HG02885 (cell line): ENCODE results near the gene UBR3.
"Not testable (repeated sequence)": the region's sequence is repeated elsewhere in the genome, so short reads cannot be mapped to it uniquely, and the experiment has no call there.

Source experiments
- ATAC-seq: cut with Tn5 transposase; IDR thresholded peaks from one replicate; pipeline ENCODE4 v1.9.1; 2021; ENCODE audit warnings: mild to moderate bottlenecking; ENCODE audit not compliant: unreplicated experiment, poor library complexity

UBR3 gene

GRCh38 chr2:169865492-169865891 is 38.2 kb downstream of the UBR3 start:
- ATAC-seq: no peak

- not testable (repeated sequence) for ATAC-seq
Measured at GRCh38 chr2:169866230-169866629, 39.0 kb downstream of the UBR3 start.

DNA sequence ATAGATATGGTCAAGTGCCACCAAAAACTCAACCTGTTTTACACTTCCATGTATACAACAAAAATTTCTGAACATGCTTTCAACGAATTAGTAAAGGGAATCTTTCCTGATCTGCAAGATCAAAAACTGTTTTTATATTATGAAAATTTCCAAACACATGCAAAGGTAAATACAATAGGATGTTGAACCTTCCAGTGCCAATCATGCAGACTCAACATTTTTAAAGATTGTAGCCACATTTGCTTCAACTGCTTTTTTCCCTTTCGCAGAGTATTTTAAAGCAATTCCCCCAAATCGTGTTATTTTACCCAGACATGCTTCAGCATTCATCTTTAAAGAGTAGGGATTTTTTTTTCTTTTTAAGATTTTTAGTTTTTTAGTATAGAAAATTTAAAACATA is 40.3 kb downstream of the UBR3 start:
- no peak for ATAC-seq

GRCh38 chr2:169868951-169869350 is 41.7 kb downstream of the UBR3 start:
- ATAC-seq: no peak

DNA sequence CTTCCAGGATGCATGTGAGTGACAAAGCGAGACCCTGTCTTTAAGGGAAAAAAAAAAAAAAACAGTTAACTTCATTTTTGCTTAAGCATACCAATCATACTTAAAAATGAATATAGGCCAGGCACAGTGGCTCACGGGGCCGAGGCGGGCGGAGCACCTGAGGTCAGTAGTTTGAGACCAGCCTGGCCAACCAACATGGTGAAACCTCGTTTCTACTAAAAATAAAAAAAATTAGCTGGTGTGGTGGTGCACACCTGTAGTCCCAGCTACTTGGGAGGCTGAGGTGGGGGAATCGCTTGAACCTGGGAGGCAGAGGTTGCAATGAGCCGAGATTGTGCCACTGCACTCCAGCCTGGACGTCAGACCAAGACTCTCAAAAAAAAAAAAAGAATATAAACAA is 44.1 kb downstream of the UBR3 start:
- ATAC-seq: not testable (repeated sequence)

DNA sequence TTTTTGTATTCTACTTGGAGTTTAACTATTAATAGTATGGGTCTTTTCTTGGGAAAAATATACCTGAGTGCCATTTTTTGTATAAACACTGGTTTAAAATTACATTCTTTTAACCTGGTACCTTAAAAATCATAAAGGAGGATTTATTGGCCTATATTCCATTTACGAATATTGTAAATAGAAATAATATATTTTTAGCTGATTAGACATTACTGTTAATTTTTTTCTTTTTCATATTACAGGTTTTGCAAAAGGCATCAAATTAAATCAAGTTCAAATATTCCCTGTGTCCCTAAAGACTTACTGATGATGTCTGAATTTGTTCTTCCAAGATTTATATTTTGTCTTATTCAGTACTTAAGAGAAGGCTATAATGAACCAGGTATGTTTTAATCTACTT is 44.7 kb downstream of the UBR3 start:
- ATAC-seq: no peak

GRCh38 chr2:169877398-169877797 is 50.1 kb downstream of the UBR3 start:
- no peak for ATAC-seq

GRCh38 chr2:169887120-169887519 is 59.9 kb downstream of the UBR3 start:
- ATAC-seq: no peak

DNA sequence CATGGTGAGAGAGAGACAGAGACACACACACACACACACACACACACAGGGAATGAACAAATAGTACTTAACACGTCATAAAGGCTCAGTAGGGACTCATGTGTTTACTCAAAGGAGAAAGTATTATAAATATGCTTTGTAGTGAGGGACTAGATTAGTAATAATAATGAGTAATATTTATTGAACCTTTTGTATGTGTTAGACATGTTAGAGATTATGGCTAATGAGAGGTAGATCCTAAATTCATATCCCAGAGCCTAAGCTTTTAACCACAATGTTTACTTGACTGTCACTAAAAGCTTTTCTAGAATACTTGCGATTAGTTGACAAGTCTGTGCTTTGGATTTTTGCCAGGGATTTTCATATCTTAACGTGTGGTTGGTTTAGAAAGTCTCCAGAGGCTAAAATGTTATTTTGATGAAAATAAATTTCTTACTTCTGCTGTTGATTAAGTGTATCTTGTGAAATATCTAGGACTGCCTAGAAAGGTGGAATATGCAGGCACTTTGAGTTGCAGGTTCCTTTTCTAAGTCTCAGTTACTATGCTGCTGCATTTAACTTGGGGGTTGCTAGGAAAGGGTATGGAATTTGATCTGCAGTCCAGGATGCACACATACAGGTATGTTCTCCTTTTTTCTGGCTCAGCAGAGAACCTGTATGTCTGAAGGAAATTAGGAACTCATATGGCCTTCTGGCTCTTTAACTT is 64.5 kb downstream of the UBR3 start:
- no peak for ATAC-seq

GRCh38 chr2:169892951-169893350 is 65.7 kb downstream of the UBR3 start:
- ATAC-seq: no peak

DNA sequence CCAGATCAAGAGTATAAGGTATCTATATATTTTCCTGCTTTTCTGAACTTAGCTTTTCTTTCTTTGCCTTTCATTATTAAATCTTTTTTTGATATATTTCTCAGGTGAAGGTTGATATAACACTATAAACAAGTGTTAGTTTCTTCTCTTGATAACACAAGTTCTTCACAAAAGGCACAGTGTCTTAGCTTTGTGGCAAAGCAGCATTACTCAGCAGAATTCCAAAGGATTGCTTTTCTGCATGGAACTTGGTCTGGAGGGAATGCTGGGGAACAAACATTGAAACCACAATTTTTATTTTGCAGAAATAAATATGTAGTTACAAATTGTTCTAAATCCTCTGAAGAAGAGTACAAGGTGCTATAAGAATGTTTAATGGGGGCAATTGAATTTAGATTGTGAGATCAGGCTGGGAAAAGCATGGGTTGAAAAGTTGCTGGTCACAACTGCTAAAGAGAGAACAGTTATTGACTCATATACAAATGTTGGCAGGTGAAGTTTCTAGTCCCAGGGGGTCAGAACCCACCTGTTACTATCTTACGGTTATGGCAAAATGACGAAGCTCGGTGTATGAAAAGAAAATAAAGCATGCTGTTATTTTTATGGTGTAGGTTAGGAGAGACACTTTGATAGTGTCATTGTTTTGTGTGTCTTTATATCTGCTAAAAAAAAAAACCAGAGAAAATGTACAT is 68.2 kb downstream of the UBR3 start:
- ATAC-seq: no peak

GRCh38 chr2:169897834-169898233 is 70.6 kb downstream of the UBR3 start:
- no peak for ATAC-seq

- not testable (repeated sequence) for ATAC-seq
Measured at GRCh38 chr2:169900103-169900502, 72.8 kb downstream of the UBR3 start.

DNA sequence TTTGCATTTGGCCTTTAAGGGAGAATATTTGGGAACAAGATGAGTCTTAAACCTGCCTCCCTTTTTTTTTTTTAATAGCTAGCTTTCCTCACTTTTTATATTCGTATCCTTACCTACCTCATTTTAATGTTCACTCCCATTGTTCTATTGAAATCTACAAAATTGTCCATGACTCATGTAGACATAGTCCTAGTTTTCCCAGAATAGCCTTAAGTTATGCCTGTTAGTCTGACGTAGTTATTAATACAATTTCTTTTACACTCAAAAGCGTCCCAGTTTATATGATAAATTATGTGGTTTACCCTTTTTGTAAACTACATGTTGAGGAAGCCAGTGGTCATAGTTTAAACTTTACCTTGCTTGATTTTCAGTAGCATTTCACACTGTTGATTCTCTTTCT is 73.4 kb downstream of the UBR3 start:
- ATAC-seq: no peak

DNA sequence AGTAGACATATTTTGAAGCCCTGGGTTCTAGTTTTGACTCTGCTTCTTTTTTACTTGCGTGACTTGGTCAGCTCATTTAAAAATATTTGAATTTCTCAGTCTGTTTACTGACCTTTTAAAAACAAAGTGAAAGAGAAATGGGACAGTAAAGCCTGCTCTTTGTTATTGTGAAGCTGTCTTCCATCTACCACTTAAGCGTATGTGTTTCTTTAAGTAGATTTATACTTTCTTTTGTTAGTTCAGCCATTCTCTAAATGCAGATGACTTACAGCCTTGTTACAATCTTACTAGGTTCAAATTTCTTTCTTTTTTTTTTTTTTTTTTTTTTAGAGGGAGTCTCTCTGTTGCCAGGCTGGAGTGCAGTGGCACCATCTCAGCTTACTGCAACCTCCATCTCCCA is 79.5 kb downstream of the UBR3 start:
- ATAC-seq: no peak

DNA sequence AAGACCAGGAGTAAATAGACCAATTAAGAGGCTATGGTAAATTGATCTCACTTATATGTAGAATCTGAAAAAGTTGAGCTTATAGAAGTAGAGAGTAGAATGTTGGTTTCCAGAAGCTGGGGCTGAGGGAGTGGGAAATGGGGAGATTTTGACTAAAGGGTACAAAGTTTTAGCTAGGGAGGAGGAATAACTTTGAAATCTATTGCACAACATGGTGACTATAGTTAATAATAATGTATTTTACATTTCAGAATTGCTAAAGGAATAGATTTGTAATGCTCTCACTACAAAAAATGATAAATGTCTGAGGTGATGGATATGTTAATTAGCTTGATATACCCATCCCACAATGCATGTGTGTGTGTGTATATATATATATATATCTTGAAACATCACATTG is 82.1 kb downstream of the UBR3 start:
- ATAC-seq: no peak

DNA sequence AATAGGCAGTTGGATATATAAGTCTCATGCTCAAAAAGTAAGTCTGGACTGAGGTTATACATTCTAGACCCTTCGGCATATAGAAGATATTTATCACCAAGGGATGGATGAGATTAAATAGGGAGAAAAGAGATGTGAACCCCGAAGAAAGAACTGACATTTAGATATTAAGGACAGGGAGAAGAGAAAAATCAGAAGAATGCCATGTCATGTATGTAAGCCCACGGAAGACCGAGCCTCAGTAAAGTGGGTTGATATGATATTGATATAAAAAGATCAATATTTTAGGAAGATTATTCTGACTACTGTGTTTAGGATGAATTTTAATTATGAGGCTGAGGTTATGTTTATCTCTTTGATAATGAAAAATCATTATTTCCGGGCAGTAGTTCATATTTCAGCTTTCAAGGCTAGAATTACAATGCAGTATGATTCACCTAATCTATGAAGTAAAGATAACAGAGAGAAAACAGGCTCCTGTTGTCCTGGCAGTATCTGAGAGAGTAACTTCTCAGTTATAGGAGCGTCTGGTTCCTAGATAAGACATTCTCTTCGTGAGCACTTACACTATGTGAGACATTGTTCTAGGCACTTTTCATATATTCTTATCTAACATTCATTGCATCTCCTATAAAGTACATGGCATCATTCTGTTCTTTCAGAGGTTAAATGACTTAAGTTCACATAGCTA is 83.0 kb downstream of the UBR3 start:
- no peak for ATAC-seq

DNA sequence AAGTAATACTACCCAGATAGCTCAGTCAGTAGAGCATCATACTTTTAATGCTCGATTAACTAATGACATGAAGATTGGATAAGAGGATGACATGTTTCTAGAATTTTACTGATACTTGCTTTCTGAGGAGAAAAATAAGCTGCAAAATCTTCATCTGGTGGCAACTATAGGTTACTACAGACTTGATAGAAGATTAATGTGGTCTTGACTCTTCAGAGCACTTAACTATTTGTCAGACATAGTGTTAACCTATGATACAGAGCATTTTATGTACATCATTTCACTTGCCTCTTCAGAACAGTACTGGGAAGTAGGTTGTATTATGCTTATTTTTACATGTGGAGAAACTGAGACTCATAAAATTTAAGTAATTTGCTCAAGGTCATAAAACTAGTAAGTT is 83.9 kb downstream of the UBR3 start:
- no peak for ATAC-seq

GRCh38 chr2:169916623-169917022 is 89.4 kb downstream of the UBR3 start:
- ATAC-seq: no peak

- no peak for ATAC-seq
Measured at GRCh38 chr2:169923977-169924376, 96.7 kb downstream of the UBR3 start.

GRCh38 chr2:169925968-169926367 is 98.7 kb downstream of the UBR3 start:
- ATAC-seq: no peak

DNA sequence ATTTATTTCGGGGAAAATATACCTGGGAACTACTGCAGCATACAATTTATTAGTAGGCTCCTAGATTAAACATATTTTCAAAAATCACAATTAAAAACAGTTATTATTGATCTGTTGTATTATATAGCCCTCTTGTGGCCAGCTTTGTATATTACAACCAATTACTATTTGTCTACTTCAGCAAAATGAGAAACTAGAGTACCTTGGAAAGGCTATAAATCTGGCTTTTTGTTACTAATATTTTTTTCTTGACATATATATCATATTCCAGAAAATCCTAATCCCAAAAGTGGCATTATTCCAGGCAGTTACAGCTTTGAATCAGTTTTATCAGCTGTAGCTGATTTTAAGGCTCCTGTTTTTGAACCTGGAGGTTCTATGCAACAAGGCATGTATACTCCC is 101.2 kb downstream of the UBR3 start:
- ATAC-seq: no peak
